Body of pancreas (tissue), 4 donors: Measurements from ENCODE around the gene IL18R1. TPM values are rescaled to one million over a fixed set of nuclear protein-coding genes. Genes with fewer than 3 reads are reported as not detected.

ENCODE experiments used
- ATAC-seq: fragments of 150-250 bp; one replicate; pipeline ENCODE4 v1.9.1; 2016
- DNase-seq, 4 donors: peaks; one replicate each; pipeline ENCODE4 v3.0.0-alpha.2; 2019
- H3K27ac ChIP-seq, 4 donors: fragments of 200-600 bp; sonication (generic); 1 replicate in 3 of 4; 2 replicates in 1 of 4; pipeline versions ENCODE4 v1.5.1 to v1.6.1; 2016 to 2019; ENCODE audit warnings: mild to moderate bottlenecking in 1 of 4, mixed read lengths in 1 of 4, moderate library complexity in 1 of 4
- H3K27me3 ChIP-seq, 2 donors: fragments of 200-600 bp; sonication (generic); one replicate each; pipeline ENCODE4 v1.6.0; 2016; ENCODE audit warnings: mild to moderate bottlenecking in 1 of 2
- H3K36me3 ChIP-seq, 2 donors: fragments of 200-600 bp; sonication (generic); replicated peaks in 1 of 2; 2 replicates each; pipeline ENCODE4 v1.5.1; 2016; ENCODE audit warnings: low read depth in 2 of 2; ENCODE audit not compliant: insufficient read depth in 1 of 2
- H3K4me1 ChIP-seq: fragments of 200-600 bp; sonication (generic); one replicate; pipeline ENCODE4 v1.6.0; 2016
- H3K4me3 ChIP-seq, 2 donors: fragments of 200-600 bp; sonication (generic); 1 replicate in 1 of 2; 2 replicates in 1 of 2; pipeline ENCODE4 v1.5.1; 2016 to 2019
- H3K9me3 ChIP-seq, 3 donors: fragments of 200-600 bp; sonication (generic); 1 replicate in 2 of 3; 2 replicates in 1 of 3; pipeline ENCODE4 v1.5.1; 2016
- POLR2A ChIP-seq, 3 donors: fragments of 450-650 bp; IDR thresholded peaks; one replicate each; pipeline ENCODE4 v1.6.1; 2016; ENCODE audit warnings: antibody characterized with exemption in 3 of 3, mild to moderate bottlenecking in 2 of 3
- WGBS, 2 donors: methylation state at CpG; one replicate each; pipeline ENCODE4 v1.1.5; 2017; 5-methylcytosine and 5-hydroxymethylcytosine counted together
- intact Hi-C: fragments of 100-400 bp; cut with DNase I; formaldehyde crosslinking; loops from one replicate; pipeline ENCODE4 v1.15.1; 2023
- total RNA-seq, 2 donors: library from RNA; depleted of rRNA; stranded (reverse); fragments of >200 nt; gene quantifications; one replicate each; pipeline ENCODE4 v1.1.0, GENCODE V29; 2016
- TF ChIP-seq, protein P1 (sequence below), 7 experiments: fragments of 450-650 bp in 4 of 7; fragments of 200-600 bp in 3 of 7; sonication (generic) in 3 of 7; IDR thresholded peaks; one replicate each; pipeline ENCODE4 v1.5.1; 2016 to 2019; ENCODE audit warnings: antibody characterized with exemption in 7 of 7

The IL18R1 gene
- total RNA-seq, 2 donors from 2014 or later = 3.1 to 5.3 TPM

DNA sequence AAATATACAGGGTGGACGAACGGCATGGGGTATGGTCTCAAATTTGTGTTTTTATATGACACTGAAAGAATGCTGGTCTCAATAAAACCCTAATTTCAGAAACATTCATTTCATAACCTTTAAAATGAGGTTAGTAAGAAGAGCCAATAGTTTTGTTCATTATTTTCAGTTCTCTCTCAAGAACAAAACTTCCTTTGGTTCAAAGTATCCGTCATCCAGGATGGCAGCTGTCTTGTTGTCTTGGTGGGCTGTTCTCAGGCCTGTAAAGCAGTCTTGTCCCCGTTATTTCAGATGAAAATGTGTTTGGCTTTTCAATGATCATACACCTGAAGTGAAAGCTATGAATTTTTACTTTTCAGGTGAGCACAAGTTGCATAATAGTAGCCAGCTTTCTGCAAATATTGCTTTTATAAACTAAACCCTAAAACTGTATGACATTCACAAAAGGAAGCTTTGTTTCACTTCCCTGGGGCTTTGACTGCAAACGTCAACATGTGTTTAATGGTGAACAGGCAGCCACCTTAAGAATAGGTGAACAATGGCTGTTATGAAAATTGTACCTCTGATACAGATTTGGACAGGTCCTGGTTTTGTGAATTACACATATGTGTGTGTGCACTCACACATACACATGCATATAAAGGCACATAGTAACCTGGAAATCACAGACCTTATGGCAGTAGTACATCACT, 70.0 kb downstream of the IL18R1 start:
- H3K9me3 ChIP-seq = no peaks in the 10 kb centered on the region
- no peaks in the 10 kb centered on the region for H3K27me3 ChIP-seq
- no peaks in the 10 kb centered on the region for H3K36me3 ChIP-seq
- no peak overlapping the region for H3K4me3 ChIP-seq
- intact Hi-C loops = no loop called here
- WGBS, 2 donors = 45 to 49% methylated on average over 5 of the region's 5 CpGs
- TF ChIP-seq, protein P1, sequence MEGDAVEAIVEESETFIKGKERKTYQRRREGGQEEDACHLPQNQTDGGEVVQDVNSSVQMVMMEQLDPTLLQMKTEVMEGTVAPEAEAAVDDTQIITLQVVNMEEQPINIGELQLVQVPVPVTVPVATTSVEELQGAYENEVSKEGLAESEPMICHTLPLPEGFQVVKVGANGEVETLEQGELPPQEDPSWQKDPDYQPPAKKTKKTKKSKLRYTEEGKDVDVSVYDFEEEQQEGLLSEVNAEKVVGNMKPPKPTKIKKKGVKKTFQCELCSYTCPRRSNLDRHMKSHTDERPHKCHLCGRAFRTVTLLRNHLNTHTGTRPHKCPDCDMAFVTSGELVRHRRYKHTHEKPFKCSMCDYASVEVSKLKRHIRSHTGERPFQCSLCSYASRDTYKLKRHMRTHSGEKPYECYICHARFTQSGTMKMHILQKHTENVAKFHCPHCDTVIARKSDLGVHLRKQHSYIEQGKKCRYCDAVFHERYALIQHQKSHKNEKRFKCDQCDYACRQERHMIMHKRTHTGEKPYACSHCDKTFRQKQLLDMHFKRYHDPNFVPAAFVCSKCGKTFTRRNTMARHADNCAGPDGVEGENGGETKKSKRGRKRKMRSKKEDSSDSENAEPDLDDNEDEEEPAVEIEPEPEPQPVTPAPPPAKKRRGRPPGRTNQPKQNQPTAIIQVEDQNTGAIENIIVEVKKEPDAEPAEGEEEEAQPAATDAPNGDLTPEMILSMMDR (IDR thresholded peaks at IDR 0.05) = no peak
- no peak for TF ChIP-seq POLR2A (IDR thresholded peaks at IDR 0.05)
- H3K27ac ChIP-seq = no peak overlapping the region
- no peaks in the 10 kb centered on the region for H3K4me1 ChIP-seq
- no peak for DNase-seq
- ATAC-seq = no peak

DNA sequence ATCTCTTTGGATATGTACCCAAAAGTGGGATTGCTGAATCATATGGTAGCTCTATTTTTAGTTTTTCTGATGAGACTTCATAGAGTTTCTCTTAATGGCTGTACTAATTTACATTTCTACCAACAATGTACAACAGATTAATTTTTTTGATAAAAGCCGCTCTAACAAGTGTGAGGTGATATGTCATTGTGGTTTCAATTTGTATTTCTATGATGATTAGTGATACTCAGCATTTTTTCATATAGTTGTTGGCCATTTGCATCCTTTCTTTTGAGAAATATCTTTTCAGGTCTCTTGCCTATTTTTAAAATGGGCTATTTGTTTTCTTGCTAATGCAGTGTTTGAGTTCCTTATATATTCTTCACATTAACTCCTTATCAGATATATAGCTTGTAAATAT, 71.7 kb downstream of the IL18R1 start:
- TF ChIP-seq POLR2A (IDR thresholded peaks at IDR 0.05) = no peak
- TF ChIP-seq, protein P1 (IDR thresholded peaks at IDR 0.05) = no peak
- intact Hi-C loops = no loop called here
- no peaks in the 10 kb centered on the region for H3K4me1 ChIP-seq
- H3K9me3 ChIP-seq = no peaks in the 10 kb centered on the region
- no peaks in the 10 kb centered on the region for H3K27me3 ChIP-seq
- ATAC-seq (no peak), DNase-seq (no peak)
- H3K27ac ChIP-seq = no peak overlapping the region
- 46 to 96% methylated on average over 1 of the region's 1 CpG for WGBS, 2 donors
- no peaks in the 10 kb centered on the region for H3K36me3 ChIP-seq
- no peak overlapping the region for H3K4me3 ChIP-seq

DNA sequence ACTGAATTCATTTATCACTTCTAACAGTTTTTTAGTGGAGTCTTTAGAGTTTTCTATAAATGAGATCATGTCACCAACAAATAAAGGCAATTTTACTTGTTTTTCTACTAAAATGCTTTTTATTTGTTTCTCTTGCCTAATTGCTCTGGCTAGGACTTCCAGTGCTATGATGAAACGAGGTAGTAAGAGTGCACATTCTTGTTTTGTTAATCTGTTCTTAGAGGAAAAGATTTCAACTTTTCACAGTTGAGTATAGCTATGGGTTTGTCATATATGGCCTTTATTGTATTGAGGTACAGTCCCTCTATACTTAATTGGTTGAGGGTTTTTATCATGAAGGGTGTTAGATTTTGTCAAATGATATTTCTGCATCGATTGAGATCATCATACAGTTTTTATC, 73.0 kb downstream of the IL18R1 start:
- TF ChIP-seq, protein P1 (IDR thresholded peaks at IDR 0.05) = no peak
- TF ChIP-seq POLR2A (IDR thresholded peaks at IDR 0.05) = no peak
- WGBS, 2 donors = 55% methylated on average over 2 of the region's 2 CpGs
- Histone ChIP-seq H3K9me3 (no peaks in the 10 kb centered on the region), H3K36me3 (no peaks in the 10 kb centered on the region), H3K4me1 (no peaks in the 10 kb centered on the region), H3K4me3 (no peak overlapping the region), H3K27ac (no peak overlapping the region), H3K27me3 (no peaks in the 10 kb centered on the region)
- ATAC-seq (no peak), DNase-seq (no peak)
- intact Hi-C loops = no loop called here

DNA sequence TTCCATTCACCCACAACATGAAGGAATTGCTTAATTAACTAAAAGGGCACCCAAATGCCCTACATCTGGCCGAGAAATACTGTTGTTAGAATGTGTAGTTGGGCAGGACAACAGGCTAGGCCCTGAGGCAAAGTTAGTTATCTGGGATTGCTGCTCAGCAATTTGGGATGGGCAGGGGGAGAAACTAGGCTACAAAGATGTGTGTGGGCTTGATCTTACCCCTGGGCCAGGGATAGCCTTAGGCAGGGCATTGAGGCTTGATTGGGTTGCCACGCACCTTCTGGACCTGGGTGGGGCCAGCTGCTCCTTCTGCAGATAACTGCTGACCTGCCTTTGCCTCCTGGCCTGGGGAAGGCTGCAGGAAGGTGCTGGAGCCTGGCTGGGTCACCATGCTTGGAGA, 76.8 kb downstream of the IL18R1 start:
- no peak for ATAC-seq
- Histone ChIP-seq H3K4me3 (no peak overlapping the region), H3K9me3 (no peaks in the 10 kb centered on the region), H3K4me1 (no peaks in the 10 kb centered on the region), H3K27ac (no peak overlapping the region), H3K36me3 (no peaks in the 10 kb centered on the region), H3K27me3 (no peaks in the 10 kb centered on the region)
- no peak for DNase-seq
- 81 to 86% methylated on average over 2 of the region's 2 CpGs for WGBS, 2 donors
- intact Hi-C loops = no loop called here
- no peak for TF ChIP-seq POLR2A (IDR thresholded peaks at IDR 0.05)
- TF ChIP-seq, protein P1 (IDR thresholded peaks at IDR 0.05) = no peak
